IPS-20b (cell line): ENCODE results near the gene ERRFI1.

Experiments used
- H3K27ac ChIP-seq: one replicate; pipeline ENCODE4 v1.5.1; 2013; ENCODE audit warnings: low read length
- H3K27me3 ChIP-seq: 2 replicates; pipeline ENCODE4 v1.6.1; 2013; ENCODE audit warnings: mild to moderate bottlenecking, low read length, inconsistent platforms; ENCODE audit not compliant: insufficient read depth
- H3K36me3 ChIP-seq: 2 replicates; pipeline ENCODE4 v1.6.1; 2013; ENCODE audit warnings: low read depth, mild to moderate bottlenecking, inconsistent platforms, low read length, moderate library complexity; ENCODE audit not compliant: insufficient read depth
- H3K4me1 ChIP-seq: 2 replicates; pipeline ENCODE4 v1.6.1; 2013; ENCODE audit warnings: mild to moderate bottlenecking, control low read depth, inconsistent platforms, low read length, moderate library complexity; ENCODE audit not compliant: insufficient read depth
- H3K4me3 ChIP-seq: 2 replicates; pipeline ENCODE4 v1.5.1; 2013; ENCODE audit warnings: mild to moderate bottlenecking, low read length, inconsistent platforms
- H3K9ac ChIP-seq: 2 replicates; pipeline ENCODE4 v1.6.1; 2013; ENCODE audit warnings: low read depth, mild to moderate bottlenecking, inconsistent platforms, low read length, moderate library complexity
- H3K9me3 ChIP-seq: 2 replicates; pipeline ENCODE4 v1.6.1; 2013; ENCODE audit warnings: mild to moderate bottlenecking, low read depth, low read length, inconsistent platforms; ENCODE audit not compliant: insufficient read depth

ERRFI1 gene

GRCh38 chr1:8039071-8039470 lies 13.0 kb upstream of the ERRFI1 start:
- Histone ChIP-seq H3K27ac (no peak overlapping the region), H3K4me1 (no peaks in the 10 kb centered on the region), H3K27me3 (no peaks in the 10 kb centered on the region)

GRCh38 chr1:8035289-8035688 lies 9.2 kb upstream of the ERRFI1 start:
- no peak overlapping the region for H3K4me3 ChIP-seq
- H3K27ac ChIP-seq: no peak overlapping the region
- H3K9me3 ChIP-seq: no peaks in the 10 kb centered on the region

More at GRCh38 chr1:8039071-8039470, 13.0 kb upstream of the ERRFI1 start:
- Histone ChIP-seq H3K9me3 (no peaks in the 10 kb centered on the region), H3K36me3 (no peaks in the 10 kb centered on the region), H3K4me3 (no peak overlapping the region), H3K9ac (no peak overlapping the region)

DNA sequence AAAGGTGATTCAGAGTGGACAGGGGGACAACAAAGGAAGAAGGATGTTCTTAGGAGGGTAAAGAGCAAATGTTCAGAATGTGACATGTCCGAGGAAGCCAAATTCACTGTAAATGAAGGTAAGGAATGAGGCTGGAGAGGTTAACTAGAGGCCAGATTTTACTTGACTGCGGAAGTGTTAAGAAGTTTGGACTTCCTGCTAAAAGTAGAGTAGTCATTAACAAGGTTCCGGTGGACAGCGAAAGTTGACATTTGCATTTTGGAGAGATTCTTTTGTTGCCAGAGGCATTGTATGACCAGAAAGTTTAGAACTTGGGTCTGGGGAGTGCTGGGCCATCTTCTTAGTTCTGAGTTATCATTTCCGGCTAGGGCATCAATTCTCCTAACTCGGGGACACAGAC lies 7.2 kb upstream of the ERRFI1 start:
- no peaks in the 10 kb centered on the region for H3K9me3 ChIP-seq
- no peak overlapping the region for H3K4me3 ChIP-seq
- no peak overlapping the region for H3K9ac ChIP-seq
- H3K27me3 ChIP-seq: no peaks in the 10 kb centered on the region
- H3K4me1 ChIP-seq: 0 out of 2 replicates have a peak, but pooled peaks cover 1% of the 10 kb centered on the region
- H3K36me3 ChIP-seq: no peaks in the 10 kb centered on the region
- no peak overlapping the region for H3K27ac ChIP-seq

More at GRCh38 chr1:8035289-8035688, 9.2 kb upstream of the ERRFI1 start:
- H3K9ac ChIP-seq: no peak overlapping the region
- no peaks in the 10 kb centered on the region for H3K4me1 ChIP-seq
- H3K27me3 ChIP-seq: no peaks in the 10 kb centered on the region
- no peaks in the 10 kb centered on the region for H3K36me3 ChIP-seq

DNA sequence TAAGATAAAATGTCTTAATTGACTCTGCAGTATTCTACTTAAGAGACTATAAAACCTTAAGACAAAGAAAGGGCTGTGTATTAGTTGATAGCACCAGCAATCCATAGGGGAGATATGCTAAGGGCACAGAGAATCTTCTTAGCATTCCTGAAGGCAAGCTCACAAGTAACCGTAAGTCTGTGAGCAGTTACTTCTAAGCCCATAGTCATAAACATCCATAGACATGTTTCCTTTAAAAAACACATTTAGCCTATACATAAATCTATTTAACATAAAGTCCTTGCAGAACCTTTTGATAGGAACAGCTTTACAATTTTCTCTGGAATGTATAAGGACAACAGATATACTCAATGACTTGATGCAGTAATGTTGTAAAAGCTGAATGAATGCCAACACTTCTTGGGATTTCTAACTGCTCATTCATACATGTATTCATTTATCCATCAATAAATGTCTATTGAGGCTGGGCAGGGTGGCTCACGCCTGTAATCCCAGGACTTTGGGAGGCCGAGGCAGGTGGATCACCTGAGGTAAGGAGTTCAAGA lies 6.3 kb upstream of the ERRFI1 start:
- Histone ChIP-seq H3K9ac (no peak overlapping the region), H3K4me3 (no peak overlapping the region), H3K36me3 (no peaks in the 10 kb centered on the region), H3K4me1 (peaks cover 10% of the 10 kb centered on the region; the same call in 1 of the 2 replicates), H3K27me3 (peaks cover 3% of the 10 kb centered on the region; the same call in 1 of the 2 replicates), H3K27ac (no peak overlapping the region), H3K9me3 (no peaks in the 10 kb centered on the region)

GRCh38 chr1:8031176-8031785 lies 5.2 kb upstream of the ERRFI1 start:
- Histone ChIP-seq H3K9me3 (no peaks in the 10 kb centered on the region), H3K27ac (no peak overlapping the region), H3K36me3 (no peaks in the 10 kb centered on the region), H3K27me3 (peaks cover 14% of the 10 kb centered on the region), H3K4me1 (peaks cover 19% of the 10 kb centered on the region; the same call in 1 of the 2 replicates), H3K4me3 (no peak overlapping the region), H3K9ac (no peak overlapping the region)

DNA sequence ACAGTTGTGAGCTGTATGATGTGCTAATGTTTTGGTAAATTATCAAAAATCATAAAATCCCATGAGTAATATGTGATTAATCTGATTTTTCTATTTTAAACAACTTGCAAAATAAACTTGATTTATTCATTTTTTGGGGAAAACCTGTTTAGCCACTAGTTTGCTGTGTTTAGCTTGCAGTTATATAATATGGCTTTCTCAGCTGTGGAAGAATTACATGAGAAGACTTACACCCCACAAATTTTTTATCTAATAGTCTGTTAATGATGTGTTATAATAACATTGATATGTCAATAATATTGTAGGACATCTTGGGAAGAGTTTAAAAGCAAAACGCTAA lies 2.4 kb upstream of the ERRFI1 start:
- Histone ChIP-seq H3K4me1 (peaks cover 30% of the 10 kb centered on the region; the same call in 1 of the 2 replicates), H3K27ac (no peak overlapping the region), H3K4me3 (no peak overlapping the region), H3K9ac (no peak overlapping the region), H3K9me3 (no peaks in the 10 kb centered on the region), H3K27me3 (peaks cover 22% of the 10 kb centered on the region), H3K36me3 (no peaks in the 10 kb centered on the region)

DNA sequence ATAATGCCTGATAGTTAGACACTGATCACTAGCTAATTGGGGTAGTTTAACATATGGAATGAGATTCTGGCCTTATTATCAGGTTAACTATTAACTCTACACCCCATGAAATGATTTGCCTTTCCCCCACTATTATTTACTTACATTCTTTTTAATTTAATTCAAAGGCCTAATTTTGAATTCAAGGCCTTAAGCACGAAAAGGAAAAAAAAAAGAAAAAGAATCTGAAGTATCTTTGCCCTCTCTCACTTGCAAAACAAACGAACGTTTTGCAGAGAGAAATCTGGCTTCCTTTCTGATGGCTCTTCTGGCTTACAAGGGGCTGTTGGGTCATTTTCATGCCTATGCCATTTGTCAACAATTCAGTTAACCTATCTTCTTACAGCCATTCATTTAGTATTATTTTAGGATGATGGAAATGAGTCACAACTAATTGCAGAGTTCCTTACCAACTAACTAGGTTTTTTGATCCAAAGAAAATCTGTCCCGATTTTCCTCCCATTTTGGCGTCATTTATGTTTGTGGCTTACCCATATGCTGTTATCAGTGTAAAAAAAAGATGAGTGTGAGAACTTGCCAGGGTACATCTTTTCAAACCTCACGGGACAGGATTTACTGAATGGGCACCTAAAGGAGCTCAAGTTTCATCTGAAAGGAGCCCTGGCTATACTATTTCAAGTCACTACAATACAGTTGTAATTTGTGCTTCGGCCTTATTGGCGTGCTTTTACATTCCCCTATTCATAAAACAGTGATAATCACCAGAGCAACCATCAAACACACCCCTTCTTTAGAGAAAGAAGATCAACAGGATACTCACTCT lies 1.9 kb upstream of the ERRFI1 start:
- Histone ChIP-seq H3K9me3 (no peaks in the 10 kb centered on the region), H3K4me3 (no peak overlapping the region), H3K9ac (no peak overlapping the region), H3K27ac (no peak overlapping the region), H3K4me1 (peaks cover 33% of the 10 kb centered on the region; the same call in 1 of the 2 replicates), H3K36me3 (no peaks in the 10 kb centered on the region), H3K27me3 (peaks cover 22% of the 10 kb centered on the region)

DNA sequence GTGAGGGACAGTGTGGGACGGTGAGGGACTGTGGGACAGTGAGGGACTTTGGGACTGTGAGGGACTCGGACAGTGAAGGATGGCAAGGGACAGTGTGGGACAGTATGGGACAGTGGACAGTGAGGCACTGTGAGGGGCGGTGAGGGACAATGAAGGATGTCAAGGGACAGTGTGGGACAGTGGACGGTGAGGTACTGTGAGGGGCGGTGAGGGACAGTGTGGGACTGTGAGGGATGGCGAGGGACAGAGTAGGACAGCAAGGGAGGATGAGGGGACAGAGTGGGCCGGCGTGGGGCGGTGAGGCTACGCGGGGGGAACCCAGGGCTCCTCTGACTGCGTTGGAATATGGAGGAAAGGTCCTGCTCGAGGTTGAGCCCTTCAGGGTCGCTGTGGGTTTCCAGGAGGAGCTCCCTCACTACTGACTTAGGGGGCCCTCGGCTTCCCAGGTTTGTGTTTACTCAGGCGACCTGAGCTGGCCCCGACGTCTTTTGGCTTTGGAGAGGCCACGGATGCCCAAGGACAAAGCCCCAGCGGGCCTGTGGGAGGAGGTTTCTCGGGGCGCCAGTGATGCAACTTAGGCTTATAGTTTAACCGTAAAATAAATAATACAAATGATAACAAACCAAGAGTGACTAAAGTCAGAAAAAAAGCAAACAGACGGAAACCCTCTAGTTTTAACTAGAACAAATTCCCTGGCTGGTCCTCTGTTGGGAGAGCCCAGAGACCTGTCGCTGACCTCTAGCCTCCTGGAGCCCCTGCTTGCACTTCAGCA lies 1.1 kb upstream of the ERRFI1 start:
- Histone ChIP-seq H3K9ac (peak overlapping the region; percentile 69; the same call in 1 of the 2 replicates), H3K27me3 (peaks cover 22% of the 10 kb centered on the region), H3K36me3 (no peaks in the 10 kb centered on the region), H3K9me3 (no peaks in the 10 kb centered on the region), H3K4me1 (peaks cover 41% of the 10 kb centered on the region), H3K4me3 (peak overlapping the region; percentile 64), H3K27ac (no peak overlapping the region)

DNA sequence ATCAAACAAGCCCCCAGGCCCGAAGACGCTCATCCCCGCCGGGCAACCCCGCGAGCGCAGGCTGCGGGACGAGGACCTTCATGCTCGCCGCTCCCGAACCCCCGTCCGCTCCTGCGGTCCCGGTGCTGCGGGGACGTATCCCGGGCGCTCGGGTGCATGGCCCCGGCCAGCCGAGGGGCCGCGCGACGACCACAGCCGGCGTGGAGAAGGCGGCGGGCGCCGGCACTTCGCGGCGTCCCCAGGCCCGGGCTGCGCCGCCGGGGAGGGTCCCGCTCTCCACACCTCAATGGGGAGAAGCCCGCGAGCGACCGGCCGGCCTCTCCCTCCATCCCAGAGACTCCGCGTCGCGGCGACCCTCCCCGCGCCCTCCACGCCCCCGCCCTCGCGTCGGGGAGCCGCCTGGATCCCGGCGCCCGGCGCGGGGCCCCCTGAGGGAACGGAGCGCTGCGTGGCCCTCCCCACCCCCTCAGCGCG lies 401 bp downstream of the ERRFI1 start:
- H3K9me3 ChIP-seq: no peaks in the 10 kb centered on the region
- peaks cover 43% of the 10 kb centered on the region for H3K4me1 ChIP-seq
- peak overlapping the region; percentile 55 for H3K9ac ChIP-seq
- no peak overlapping the region for H3K27ac ChIP-seq
- H3K36me3 ChIP-seq: no peaks in the 10 kb centered on the region
- H3K27me3 ChIP-seq: peaks cover 22% of the 10 kb centered on the region
- peak overlapping the region; percentile 78 for H3K4me3 ChIP-seq

GRCh38 chr1:8025061-8025670 lies 943 bp downstream of the ERRFI1 start:
- Histone ChIP-seq H3K9ac (peak overlapping the region; percentile 55), H3K36me3 (no peaks in the 10 kb centered on the region), H3K27ac (no peak overlapping the region), H3K4me3 (peak overlapping the region; percentile 78), H3K9me3 (no peaks in the 10 kb centered on the region), H3K4me1 (peaks cover 44% of the 10 kb centered on the region), H3K27me3 (peaks cover 22% of the 10 kb centered on the region)

- Histone ChIP-seq H3K27ac (no peak overlapping the region), H3K4me3 (peak overlapping the region; percentile 78), H3K4me1 (peaks cover 52% of the 10 kb centered on the region), H3K9ac (peak overlapping the region; percentile 55), H3K9me3 (no peaks in the 10 kb centered on the region), H3K36me3 (no peaks in the 10 kb centered on the region), H3K27me3 (peaks cover 22% of the 10 kb centered on the region)
Observed at GRCh38 chr1:8024329-8024728, 1.8 kb downstream of the ERRFI1 start.
